K562 (cell line): Measurements from ENCODE around the gene HTR1D. TPM values are rescaled to one million over a fixed set of nuclear protein-coding genes. Genes with fewer than 3 reads are reported as not detected.
A peak's percentile ranks its signal among the peaks of the same experiment; 100 is the strongest.

Source experiments
- ADNP ChIP-seq: fragments of 200-800 bp; sonication (Bioruptor generic); IDR thresholded peaks from 2 replicates; pipeline ENCODE4 v1.6.1; 2016; ENCODE audit warnings: missing genetic modification characterization, missing compliant biosample characterization
- E2F8 ChIP-seq: fragments of 450-650 bp; IDR thresholded peaks from 2 replicates; pipeline ENCODE4 v1.7.1; 2018; ENCODE audit warnings: mild to moderate bottlenecking, low read depth; ENCODE audit not compliant: partially characterized antibody
- FOXM1 ChIP-seq, 2 experiments: fragments of 450-650 bp in 1 of 2; sonication (generic) in 1 of 2; formaldehyde crosslinking in 1 of 2; IDR thresholded peaks; 2 replicates each; pipeline versions ENCODE4 v1.6.1 to v1.9.0; 2017 to 2022; ENCODE audit warnings: low read depth in 2 of 2, mild to moderate bottlenecking in 2 of 2, missing genetic modification reagents in 1 of 2, moderate library complexity in 1 of 2
- GABPB2 ChIP-seq: fragments of 250-450 bp; sonication (Bioruptor Pico); conservative IDR thresholded peaks from 2 replicates; pipeline ENCODE4 v1.5.1; 2021; ENCODE audit warnings: mild to moderate bottlenecking
- MIER1 ChIP-seq: fragments of 450-650 bp; IDR thresholded peaks from 2 replicates; pipeline ENCODE4 v1.6.1; 2016; ENCODE audit warnings: antibody characterized with exemption, mild to moderate bottlenecking, low read depth
- MXI1 ChIP-seq: IDR thresholded peaks from 2 replicates; pipeline ENCODE4 v1.6.1; 2011; ENCODE audit warnings: low read depth, mild to moderate bottlenecking, improper control_type of control experiment, low read length
- PRMT5 ChIP-seq: sonication (generic); formaldehyde crosslinking; IDR thresholded peaks from 2 replicates; pipeline ENCODE4 v1.5.0; 2020; ENCODE audit warnings: missing genetic modification reagents
- SMARCC2 ChIP-seq: fragments of 450-650 bp; IDR thresholded peaks from 2 replicates; pipeline ENCODE4 v1.6.1; 2017; ENCODE audit warnings: antibody characterized with exemption, moderate library complexity, mild to moderate bottlenecking, low read depth
- TCF3 ChIP-seq: sonication (generic); formaldehyde crosslinking; IDR thresholded peaks from 2 replicates; pipeline ENCODE4 v1.4.0; 2020; ENCODE audit warnings: mild to moderate bottlenecking, missing genetic modification reagents
- TFAP4 ChIP-seq: sonication (generic); formaldehyde crosslinking; IDR thresholded peaks from 2 replicates; pipeline ENCODE4 v1.8.0; 2022; ENCODE audit warnings: missing genetic modification reagents, mild to moderate bottlenecking, moderate library complexity, borderline replicate concordance
- TFE3 ChIP-seq: fragments of 450-650 bp; formaldehyde crosslinking; IDR thresholded peaks from 2 replicates; pipeline ENCODE4 v1.4.0; 2020; ENCODE audit warnings: mild to moderate bottlenecking, mixed read lengths
- ZFP30 ChIP-seq: fragments of 250-450 bp; sonication (Bioruptor Pico); IDR thresholded peaks from 2 replicates; pipeline ENCODE4 v1.8.0; 2022; ENCODE audit warnings: moderate library complexity, mild to moderate bottlenecking, inconsistent platforms, borderline replicate concordance
- ZNF133 ChIP-seq: fragments of 250-450 bp; sonication (Bioruptor Pico); IDR thresholded peaks from 2 replicates; pipeline ENCODE4 v1.4.0; 2020; ENCODE audit warnings: mild to moderate bottlenecking
- ZNF224 ChIP-seq: sonication (generic); formaldehyde crosslinking; IDR thresholded peaks from 2 replicates; pipeline ENCODE4 v1.8.0; 2022; ENCODE audit warnings: mild to moderate bottlenecking, missing genetic modification reagents
- polyA plus RNA-seq, 8 experiments: library from polyadenylated mRNA; depleted of rRNA in 4 of 8; stranded (reverse) in 5 of 8; unstranded in 3 of 8; fragments of >200 nt; fragmentation: Nextera tagmentation in 2 of 8; fragmentation: Illumina TruSeq in 1 of 8; extraction: Ambion mirVana in 2 of 8; extraction: Trizol in 1 of 8; gene quantifications; 2 replicates each; pipeline versions ENCODE4 v1.2.1 to v1.2.3, GENCODE V29; 2011 to 2014; ENCODE audit warnings: inconsistent platforms in 1 of 8, missing spikeins in 1 of 8
- total RNA-seq, 7 experiments: library from RNA; depleted of rRNA in 6 of 7; stranded (reverse); fragments of >200 nt in 6 of 7; fragmentation: Illumina TruSeq in 2 of 7; extraction: Trizol in 2 of 7; gene quantifications; 2 replicates each; pipeline versions ENCODE4 v1.2.1 to v1.2.3, GENCODE V29; 2011 to 2021; ENCODE audit warnings: low replicate concordance in 1 of 7

Gene HTR1D
- total and polyA plus RNA-seq, 9 of the 15 experiments (the other 6 are each of a cell fraction or from before 2014, with no cell fraction given) = 0.03 to 0.09 (median 0.04) TPM; not detected in 4

- TF ChIP-seq TFAP4 (CRISPR knock-in tag) (no peak), ADNP (tag) (no peak), ZNF133 (CRISPR knock-in tag) (no peak), ZFP30 (no peak), SMARCC2 (no peak), MXI1 (no peak), ZNF224 (CRISPR knock-in tag) (no peak), TFE3 (no peak), FOXM1 (IDR thresholded peaks at IDR 0.05; ENCODE audit: low read depth) (0 out of 2 replicates have a peak, but pooled peaks have one; percentile 16), FOXM1 (CRISPR knock-in tag; IDR thresholded peaks at IDR 0.05; ENCODE audit: low read depth) (no peak), TCF3 (CRISPR knock-in tag) (no peak), GABPB2 (no peak), MIER1 (no peak), PRMT5 (no peak), E2F8 (no peak)
These were observed 47.5 kb downstream of the HTR1D start (continued) for GRCh38 chr1:23169727-23170335.
